LoVo (cell line): ENCODE results near the gene ADRA2B.
A peak's percentile ranks its signal among the peaks of the same experiment; 100 is the strongest.
"Not testable (repeated sequence)": the region's sequence is repeated elsewhere in the genome, so short reads cannot be mapped to it uniquely, and the experiment has no call there.

ENCODE experiments used
- DNase-seq: peaks from one replicate; pipeline ENCODE4 v3.0.0-alpha.2; 2016; ENCODE audit warnings: low spot score

Gene ADRA2B

DNA sequence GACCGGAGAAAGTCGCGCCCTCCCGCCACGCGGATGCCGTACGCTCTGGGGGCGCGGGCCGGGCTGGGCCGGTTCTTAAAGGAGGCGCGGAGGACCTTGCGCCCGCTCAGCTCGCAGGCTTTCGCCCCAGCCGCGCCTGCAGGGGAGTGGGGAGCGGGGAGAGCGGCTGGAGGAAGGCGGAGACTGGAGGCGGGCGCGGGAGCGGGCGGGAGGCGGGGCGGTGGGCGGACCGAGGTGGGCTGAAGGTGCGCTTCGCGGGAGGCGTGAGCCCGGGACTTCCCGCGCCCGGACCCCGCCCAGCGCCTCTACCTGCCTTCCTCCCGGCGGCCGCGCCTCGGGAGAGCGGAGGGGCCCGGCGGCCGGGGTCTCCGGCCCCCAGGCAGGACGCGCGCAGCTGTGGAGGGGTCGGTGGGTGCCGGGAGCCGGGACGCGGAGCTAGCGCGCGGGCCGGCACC is at the start of gene ADRA2B:
TSS of gene ADRA2B (minus strand) at position 148 of the 455 bp plus-strand sequence. CDS start 422 bp downstream, outside the sequence.
- peak; percentile 73 for DNase-seq

- no peak for DNase-seq
Measured at GRCh38 chr2:96164459-96165184, 48.3 kb upstream of the ADRA2B start.

GRCh38 chr2:96163768-96164429 is 47.5 kb upstream of the ADRA2B start:
- DNase-seq = no peak

GRCh38 chr2:96163415-96163767 is 47.0 kb upstream of the ADRA2B start:
- no peak for DNase-seq

DNA sequence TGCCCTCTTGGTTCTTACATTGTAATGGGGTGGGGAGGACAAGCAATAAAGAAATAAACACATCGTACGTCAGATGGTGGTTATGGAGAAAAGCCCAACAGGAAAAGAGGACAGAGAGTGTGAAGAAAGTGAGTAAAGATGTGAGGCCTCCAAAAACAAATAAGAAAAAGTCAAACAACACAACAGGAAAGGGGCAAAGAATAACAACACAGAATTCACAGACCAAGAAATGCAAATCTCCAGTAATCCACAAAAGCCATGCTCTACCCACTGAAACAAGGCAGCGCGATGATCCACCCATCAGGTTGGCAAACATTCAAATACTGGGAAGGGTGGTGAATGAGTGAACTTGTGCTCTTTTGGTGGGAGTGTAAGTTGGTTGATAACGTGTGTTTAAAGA is 45.5 kb upstream of the ADRA2B start:
- DNase-seq = no peak

DNA sequence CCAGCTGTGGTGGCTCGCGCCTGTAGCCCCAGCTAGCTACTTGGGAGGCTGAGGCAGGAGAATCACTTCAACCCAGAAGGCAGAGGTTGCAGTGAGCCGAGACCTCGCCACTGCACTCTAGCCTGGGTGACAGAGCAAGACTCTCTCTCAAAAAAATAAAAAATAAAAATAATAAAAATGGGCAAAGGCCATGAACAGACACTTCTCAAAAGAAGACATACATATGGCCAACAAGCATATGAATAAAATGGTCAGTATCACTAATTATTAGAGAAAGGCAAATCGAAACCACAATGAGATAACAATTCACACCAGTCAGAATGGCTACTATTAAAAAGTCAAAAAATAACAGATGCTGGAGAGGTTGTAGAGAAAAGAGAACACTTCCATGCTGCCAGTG is 44.0 kb upstream of the ADRA2B start:
- DNase-seq = not testable (repeated sequence)

DNA sequence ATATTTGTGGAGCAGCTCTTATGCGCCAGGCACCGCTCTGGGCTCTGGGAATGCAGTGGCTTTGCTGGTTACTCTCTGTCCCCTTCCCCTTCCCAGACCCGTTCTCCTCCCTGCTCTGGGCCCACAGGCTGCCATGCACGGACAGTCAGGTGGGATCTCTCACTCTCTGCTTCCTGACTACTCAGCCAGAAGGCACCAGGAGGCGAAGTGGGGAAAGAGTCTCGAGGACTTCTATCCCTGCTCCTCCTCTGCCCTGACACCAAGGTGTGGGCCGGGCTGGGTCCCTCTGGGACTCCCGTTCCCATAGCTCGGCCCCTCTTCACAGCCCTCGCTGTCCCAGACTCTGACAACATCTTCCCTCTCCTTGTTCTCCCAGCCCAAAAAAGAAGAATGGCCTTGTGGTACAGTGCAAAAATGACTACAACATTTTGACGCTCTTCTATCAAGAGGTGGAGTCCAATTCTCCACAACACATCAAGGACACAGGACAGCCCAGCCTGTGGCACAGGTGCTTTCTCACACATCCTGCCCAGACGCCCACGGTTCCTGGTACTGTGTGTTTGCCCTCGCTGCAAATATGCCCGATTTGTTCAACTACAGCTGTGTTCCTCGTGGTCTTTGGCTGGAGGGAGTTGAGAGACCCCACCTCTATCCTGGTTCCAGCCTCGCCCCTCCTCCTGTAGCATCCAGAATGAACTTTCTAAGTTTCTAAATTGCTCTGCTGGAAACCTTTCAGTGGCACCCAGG is 42.9 kb upstream of the ADRA2B start:
- DNase-seq = no peak

DNA sequence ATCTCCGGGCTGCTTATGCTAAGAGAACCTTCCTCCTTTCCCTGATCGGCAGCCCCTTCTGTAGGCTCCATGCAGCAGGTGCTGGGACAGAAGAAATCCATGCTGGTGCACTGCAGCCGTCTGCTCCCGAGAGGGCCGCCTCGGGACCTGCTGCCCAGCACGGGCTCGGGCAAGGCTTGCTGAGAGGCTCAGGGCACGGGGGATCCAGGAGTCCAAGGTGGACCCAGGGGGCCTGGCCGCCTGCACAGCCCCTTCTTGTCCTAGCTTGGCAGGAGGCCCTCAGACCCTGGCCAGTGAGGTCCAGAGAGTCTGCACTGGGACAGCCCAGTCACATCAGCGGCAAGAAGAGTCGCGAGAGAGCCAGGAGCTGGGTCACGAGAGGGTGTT is 42.2 kb upstream of the ADRA2B start:
- DNase-seq = no peak

DNA sequence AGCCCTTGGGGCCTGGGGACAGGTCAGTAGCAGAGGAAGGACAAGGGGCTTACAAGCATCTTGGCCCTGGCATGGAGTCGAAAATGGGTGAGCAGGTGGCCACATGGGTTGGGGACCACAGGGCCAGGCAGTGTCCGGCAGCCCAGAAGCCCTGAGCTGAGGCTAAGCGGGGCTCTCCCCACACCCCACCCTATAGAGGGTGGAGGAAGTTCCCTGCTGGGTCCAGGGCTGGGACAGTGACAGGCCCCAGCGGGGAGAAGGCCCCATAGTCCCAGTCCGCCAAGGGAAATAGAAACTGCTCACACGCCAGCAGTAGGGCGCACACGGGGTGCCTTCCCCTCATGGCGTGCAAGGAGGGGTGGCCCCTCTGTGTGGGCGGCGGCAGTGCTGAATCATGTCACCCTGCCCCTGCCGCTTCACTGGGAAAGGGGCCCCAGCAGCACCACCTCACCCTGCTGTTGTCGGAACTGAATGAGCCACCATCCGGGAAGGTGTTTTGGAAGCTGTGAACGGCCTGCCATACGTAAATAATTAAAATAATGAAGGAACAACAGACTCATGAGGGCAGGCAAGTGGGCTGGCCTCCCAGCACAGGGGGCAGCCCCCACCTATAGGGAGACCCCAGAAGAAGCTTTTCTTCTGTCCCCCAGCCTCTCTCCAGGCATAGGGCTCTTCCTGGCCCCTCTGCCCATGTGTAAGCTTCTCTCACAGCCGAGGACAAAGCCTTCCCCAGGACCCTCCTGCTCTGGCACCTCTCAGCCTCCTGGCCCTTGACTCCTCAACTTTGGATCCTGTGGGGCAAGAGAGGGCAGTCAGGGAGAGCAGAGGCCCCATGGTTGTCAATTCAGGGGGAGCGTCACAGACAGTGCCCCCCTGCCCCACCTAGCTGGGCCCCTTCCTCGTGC is 41.5 kb upstream of the ADRA2B start:
- DNase-seq = no peak

GRCh38 chr2:96156926-96157648 is 40.7 kb upstream of the ADRA2B start:
- DNase-seq = no peak

GRCh38 chr2:96156011-96156820 is 39.8 kb upstream of the ADRA2B start:
- DNase-seq = no peak

DNA sequence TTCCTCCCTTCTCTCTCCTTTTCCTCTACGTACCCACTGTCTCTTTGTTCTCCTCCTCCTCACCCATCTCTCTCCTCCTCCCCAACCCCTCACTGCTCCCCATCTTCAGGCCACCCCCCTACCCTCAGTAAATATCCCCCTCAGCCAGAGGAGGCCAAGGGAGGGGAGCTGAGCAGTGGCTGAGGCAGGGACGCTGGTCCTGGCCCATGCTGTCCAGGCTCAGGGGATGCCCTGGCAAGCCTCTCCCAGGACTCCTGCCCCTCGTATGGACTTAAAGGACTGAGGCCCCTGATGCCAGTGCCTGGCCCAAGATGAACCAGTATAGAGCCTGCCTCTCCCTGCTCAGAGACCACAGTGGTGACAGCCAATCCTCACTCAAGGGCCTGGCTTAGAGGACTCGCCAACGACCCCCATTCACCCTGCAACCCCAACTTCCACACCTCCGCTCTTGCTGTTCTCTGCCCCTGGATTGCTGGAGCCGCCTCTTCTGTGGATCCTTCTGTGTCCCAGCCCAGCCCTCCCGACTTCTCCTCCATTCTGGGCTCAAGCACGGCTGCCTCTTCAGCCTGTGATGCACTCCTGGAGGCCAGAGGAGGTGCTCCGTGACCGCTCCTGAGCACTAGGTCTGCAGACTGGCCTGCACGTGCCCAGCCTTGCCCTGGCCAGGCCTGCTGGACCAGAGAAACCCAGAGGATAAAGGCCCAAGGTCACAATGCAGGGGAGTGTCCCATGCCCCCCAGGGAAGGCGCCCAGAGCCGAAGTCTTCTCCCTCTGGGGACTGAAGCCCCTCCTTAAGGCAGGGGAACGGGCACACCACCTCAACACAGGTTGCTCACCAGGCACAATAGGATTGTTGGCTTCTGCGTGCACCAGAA is 38.4 kb upstream of the ADRA2B start:
- DNase-seq = no peak

DNA sequence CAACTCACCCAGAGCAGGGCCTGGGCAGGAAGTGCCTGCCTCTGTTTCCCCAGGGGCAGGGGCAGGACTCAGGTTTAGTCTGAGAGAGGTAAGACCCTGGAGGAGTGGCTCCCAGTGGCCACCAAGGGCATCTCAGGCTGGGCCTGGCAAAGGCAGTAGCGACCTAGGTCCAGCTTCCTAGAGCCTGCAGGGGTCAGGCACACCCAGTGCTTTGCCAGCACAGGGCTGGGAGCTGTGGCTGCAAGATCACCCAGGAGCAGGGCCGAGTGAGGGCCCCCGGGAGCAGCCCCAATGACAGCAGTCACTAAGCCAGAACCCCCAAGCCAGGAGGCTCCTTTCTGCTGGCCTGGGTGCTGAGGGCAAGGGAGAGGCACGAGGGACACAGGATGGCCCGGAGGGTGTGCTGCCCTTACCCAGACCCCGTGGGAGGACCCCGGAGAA is 37.6 kb upstream of the ADRA2B start:
- DNase-seq = no peak

DNA sequence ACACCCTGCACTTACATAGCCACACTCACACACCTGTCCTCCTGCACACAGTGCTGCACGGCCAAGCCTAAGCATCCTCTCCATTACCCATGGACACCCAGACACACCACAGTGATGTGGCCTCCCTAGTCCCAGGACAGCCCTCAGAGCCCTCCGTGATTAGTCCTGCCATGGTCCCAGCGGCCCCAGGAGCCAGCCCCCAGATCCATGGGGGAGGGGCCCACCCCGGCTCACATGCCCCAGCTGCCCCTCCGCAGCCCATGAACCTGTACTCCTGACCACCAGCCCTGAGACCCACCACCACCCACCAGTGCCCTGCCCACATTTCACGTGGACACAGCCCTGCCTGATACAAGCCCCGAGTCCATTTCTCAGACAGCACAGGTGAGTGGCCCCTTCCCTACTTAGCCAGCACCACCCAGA is 36.9 kb upstream of the ADRA2B start:
- DNase-seq = no peak

- DNase-seq = no peak
Measured at GRCh38 chr2:96152304-96153161, 36.2 kb upstream of the ADRA2B start.

DNA sequence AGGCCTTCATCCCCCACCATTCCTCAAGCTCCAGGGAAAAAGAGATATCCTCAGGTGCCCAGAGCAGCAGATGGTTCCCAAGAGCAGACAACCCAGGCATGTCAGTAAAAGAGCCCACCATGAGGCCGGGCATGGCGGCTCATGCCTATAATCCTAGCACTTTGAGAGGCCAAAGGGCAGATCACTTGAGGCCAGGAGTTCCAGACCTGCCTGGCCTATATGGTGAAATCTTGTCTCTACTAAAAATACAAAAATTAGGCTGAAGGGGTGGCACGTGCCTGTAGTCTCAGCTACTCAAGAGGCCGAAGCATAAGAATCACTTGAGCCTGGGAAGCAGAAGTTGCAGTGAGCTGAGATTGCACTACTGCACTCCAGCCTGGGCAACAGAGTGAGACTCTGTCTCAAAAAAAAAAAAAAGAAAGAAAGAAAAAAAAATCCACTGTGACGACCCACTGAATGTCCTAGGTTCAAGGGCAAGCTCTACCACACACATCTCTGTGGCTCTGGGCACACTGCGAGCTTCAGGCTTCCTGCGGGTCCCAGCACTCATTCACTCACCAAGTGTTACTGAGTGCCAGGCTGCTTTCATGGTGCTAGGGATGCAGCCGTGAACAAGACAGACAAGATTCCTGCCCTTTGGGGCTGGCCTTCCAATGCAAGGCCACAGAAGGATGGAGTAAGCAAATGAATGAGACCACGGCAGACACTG is 35.4 kb upstream of the ADRA2B start:
- no peak for DNase-seq

DNA sequence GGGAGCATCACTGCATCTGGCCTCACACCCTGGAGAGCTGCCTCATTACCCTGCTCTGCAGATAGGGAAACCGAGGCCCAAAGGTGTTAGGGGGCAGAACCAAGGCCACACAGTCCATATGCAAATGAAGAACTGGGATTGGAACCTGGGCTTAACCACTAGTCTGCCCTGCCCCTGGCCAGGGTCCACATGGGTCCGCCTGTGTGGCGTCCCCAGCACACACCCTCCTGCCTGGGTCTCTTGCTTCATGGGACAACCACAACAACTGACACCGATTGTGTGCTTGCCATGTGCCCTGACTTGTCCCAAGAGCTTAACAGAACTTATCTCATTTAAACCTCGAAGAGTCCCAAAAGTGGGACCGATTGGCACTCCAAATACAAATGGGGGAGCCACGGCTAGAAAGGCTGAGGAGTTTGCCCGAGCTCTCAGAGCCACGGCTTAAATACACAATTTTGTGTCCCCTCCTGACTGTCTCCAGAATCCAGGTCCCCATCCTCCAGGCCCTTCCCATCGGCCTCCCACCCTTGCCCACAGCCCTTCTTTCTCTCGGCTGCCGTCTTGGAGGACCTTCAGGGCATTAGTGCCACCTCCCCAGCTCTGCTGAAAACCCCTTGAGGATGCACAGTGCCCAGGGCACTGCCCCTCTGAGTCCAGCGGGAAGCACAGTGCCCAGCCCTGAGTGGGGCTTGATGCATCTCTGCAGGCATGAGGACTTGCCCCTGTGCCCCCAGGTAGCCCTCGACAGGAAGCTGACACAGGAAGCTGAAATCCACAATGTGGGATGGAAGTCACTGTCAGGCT is 34.6 kb upstream of the ADRA2B start:
- no peak for DNase-seq
